Gastrocnemius medialis (tissue), 4 donors: ENCODE results near the gene RASGRP3.

Experiments used
- POLR2A ChIP-seq, 2 donors: fragments of 450-650 bp; IDR thresholded peaks; one replicate each; pipeline ENCODE4 v1.6.1; 2017; ENCODE audit warnings: antibody characterized with exemption in 2 of 2, mild to moderate bottlenecking in 2 of 2, moderate library complexity in 2 of 2
- TF ChIP-seq, protein P1 (sequence below), 5 experiments: fragments of 450-650 bp in 3 of 5; fragments of 200-600 bp in 2 of 5; sonication (generic) in 2 of 5; IDR thresholded peaks in 4 of 5; conservative IDR thresholded peaks in 1 of 5; 1 replicate in 4 of 5; 2 replicates in 1 of 5; pipeline ENCODE4 v1.5.1; 2016 to 2019; ENCODE audit warnings: antibody characterized with exemption in 5 of 5, mild to moderate bottlenecking in 3 of 5, moderate library complexity in 3 of 5

DNA sequence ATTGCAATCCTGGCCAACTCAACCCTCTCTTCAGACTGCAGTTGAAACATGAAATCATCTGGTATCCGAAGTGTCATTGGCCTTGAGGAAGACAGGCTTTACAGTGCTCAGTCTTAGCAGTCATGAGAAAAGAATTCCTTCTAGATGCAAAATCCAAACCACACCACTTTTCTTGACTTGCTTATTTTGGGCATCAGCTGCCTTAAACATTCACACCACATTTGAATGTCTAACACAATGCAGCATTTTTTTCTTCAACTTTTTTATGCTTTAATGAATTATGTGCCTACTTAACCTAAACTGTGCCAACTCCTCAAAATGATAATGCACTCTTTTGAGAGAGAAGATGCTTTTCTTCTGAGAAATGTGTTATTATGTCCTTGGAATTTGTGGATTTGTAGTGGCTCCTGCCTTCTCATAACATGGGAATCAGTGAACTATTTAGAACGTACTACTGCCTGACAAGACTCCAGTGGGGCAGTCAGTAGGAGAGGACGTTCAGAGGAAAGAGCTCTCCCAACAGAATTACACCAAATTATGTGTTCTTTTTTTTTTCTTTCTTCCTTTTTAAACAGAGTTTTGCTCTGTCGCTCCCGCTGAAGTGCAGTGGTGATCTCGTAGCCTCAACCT, 125.9 kb downstream of the RASGRP3 start:
- no peak for TF ChIP-seq POLR2A (IDR thresholded peaks at IDR 0.05)
- TF ChIP-seq, protein P1, sequence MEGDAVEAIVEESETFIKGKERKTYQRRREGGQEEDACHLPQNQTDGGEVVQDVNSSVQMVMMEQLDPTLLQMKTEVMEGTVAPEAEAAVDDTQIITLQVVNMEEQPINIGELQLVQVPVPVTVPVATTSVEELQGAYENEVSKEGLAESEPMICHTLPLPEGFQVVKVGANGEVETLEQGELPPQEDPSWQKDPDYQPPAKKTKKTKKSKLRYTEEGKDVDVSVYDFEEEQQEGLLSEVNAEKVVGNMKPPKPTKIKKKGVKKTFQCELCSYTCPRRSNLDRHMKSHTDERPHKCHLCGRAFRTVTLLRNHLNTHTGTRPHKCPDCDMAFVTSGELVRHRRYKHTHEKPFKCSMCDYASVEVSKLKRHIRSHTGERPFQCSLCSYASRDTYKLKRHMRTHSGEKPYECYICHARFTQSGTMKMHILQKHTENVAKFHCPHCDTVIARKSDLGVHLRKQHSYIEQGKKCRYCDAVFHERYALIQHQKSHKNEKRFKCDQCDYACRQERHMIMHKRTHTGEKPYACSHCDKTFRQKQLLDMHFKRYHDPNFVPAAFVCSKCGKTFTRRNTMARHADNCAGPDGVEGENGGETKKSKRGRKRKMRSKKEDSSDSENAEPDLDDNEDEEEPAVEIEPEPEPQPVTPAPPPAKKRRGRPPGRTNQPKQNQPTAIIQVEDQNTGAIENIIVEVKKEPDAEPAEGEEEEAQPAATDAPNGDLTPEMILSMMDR (IDR thresholded peaks at IDR 0.05 in 4 of 5, conservative IDR thresholded peaks at IDR 0.05 in 1 of 5), result no peak
